IMR-90 (cell line): ENCODE results near the gene TRIM46. TPM values are rescaled to one million over a fixed set of nuclear protein-coding genes. Genes with fewer than 3 reads are reported as not detected.

ENCODE experiments used
- ATAC-seq: fragments of 200-7000 bp; cut with Tn5 transposase; 2 replicates; pipeline ENCODE4 v1.9.1; 2020; ENCODE audit warnings: low read depth, mild to moderate bottlenecking, moderate library complexity
- BruUV-seq: library from RNA; stranded (reverse); fragments of 400-500 nt; replicated peaks from 2 replicates; lab custom pipeline; 2021; lab: Mats Ljungman, UMichigan
- CTCF ChIA-PET: fragments of 300-600 bp; formaldehyde crosslinking; extraction: SDS; loops from one replicate; lab custom pipeline; 2021; ENCODE audit warnings: antibody characterized with exemption; lab: Yijun Ruan, JAX
- POLR2A ChIA-PET: fragments of 300-600 bp; sonication (Branson Sonifier 250); formaldehyde crosslinking; loops from one replicate; lab custom pipeline; 2022; ENCODE audit warnings: antibody characterized with exemption; ENCODE audit not compliant: unreplicated experiment; lab: Charles Lee
- DNase-seq: peaks from one replicate; pipeline ENCODE4 v3.0.0; 2013
- H2AFZ ChIP-seq: replicated peaks from 2 replicates; pipeline ENCODE3; 2013; ENCODE audit warnings: low read length, mild to moderate bottlenecking; ENCODE audit not compliant: poor library complexity
- H2AK5ac ChIP-seq: 2 replicates; pipeline ENCODE4 v1.6.1; 2013; ENCODE audit warnings: low read depth, low read length, inconsistent platforms
- H2AK9ac ChIP-seq: replicated peaks from 2 replicates; pipeline ENCODE3; 2013; ENCODE audit warnings: mild to moderate bottlenecking, low read depth, low read length, moderate library complexity; ENCODE audit not compliant: poor library complexity
- H2BK120ac ChIP-seq: 2 replicates; pipeline ENCODE4 v1.6.1; 2013; ENCODE audit warnings: low read depth, low read length, inconsistent platforms
- H2BK15ac ChIP-seq: 3 replicates; pipeline ENCODE4 v1.6.1; 2013; ENCODE audit warnings: low read depth, low read length, inconsistent platforms
- H2BK20ac ChIP-seq: 2 replicates; pipeline ENCODE4 v1.6.1; 2013; ENCODE audit warnings: low read depth, mild to moderate bottlenecking, inconsistent platforms, low read length, moderate library complexity
- H2BK5ac ChIP-seq: 2 replicates; pipeline ENCODE4 v1.6.1; 2013; ENCODE audit warnings: mild to moderate bottlenecking, low read depth, low read length, inconsistent platforms; ENCODE audit not compliant: poor library complexity, severe bottlenecking
- H3K14ac ChIP-seq: replicated peaks from 2 replicates; pipeline ENCODE4 v1.6.1; 2013; ENCODE audit warnings: low read depth, low read length, inconsistent platforms
- H3K18ac ChIP-seq: 2 replicates; pipeline ENCODE4 v1.6.1; 2013; ENCODE audit warnings: low read depth, low read length, control low read depth
- H3K23ac ChIP-seq: 2 replicates; pipeline ENCODE4 v1.6.1; 2013; ENCODE audit warnings: low read depth, low read length, inconsistent platforms
- H3K27ac ChIP-seq: 2 replicates; pipeline ENCODE4 v1.5.1; 2013; ENCODE audit warnings: mild to moderate bottlenecking, control low read depth, low read length; ENCODE audit not compliant: insufficient read depth
- H3K27me3 ChIP-seq: 2 replicates; pipeline ENCODE4 v1.6.1; 2013; ENCODE audit warnings: low read length; ENCODE audit not compliant: control insufficient read depth, insufficient read depth
- H3K36me3 ChIP-seq: 2 replicates; pipeline ENCODE4 v1.6.1; 2013; ENCODE audit warnings: low read length, mixed read lengths; ENCODE audit not compliant: control insufficient read depth, insufficient read depth
- H3K4ac ChIP-seq: 2 replicates; pipeline ENCODE4 v1.6.1; 2013; ENCODE audit warnings: low read depth, low read length, inconsistent platforms
- H3K4me1 ChIP-seq: 2 replicates; pipeline ENCODE4 v1.6.1; 2013; ENCODE audit warnings: low read length, mixed read lengths; ENCODE audit not compliant: control insufficient read depth, insufficient read depth
- H3K4me2 ChIP-seq: 2 replicates; pipeline ENCODE4 v1.6.1; 2013; ENCODE audit warnings: low read depth, mild to moderate bottlenecking, control low read depth, low read length, moderate library complexity
- H3K4me3 ChIP-seq: 2 replicates; pipeline ENCODE4 v1.5.1; 2013; ENCODE audit warnings: low read depth, mild to moderate bottlenecking, control low read depth, low read length, moderate library complexity; ENCODE audit not compliant: insufficient read depth
- H3K56ac ChIP-seq: 2 replicates; pipeline ENCODE4 v1.6.1; 2013; ENCODE audit warnings: low read length, inconsistent platforms; ENCODE audit not compliant: insufficient read depth; ENCODE audit errors: extremely low read depth
- H3K79me1 ChIP-seq, 2 experiments: 2 replicates each; pipeline ENCODE4 v1.6.1; 2013; ENCODE audit warnings: low read length in 2 of 2, inconsistent platforms in 1 of 2, low read depth in 1 of 2
- H3K9ac ChIP-seq: 2 replicates; pipeline ENCODE4 v1.6.1; 2013; ENCODE audit warnings: low read depth, low read length, control low read depth
- H3K9me1 ChIP-seq: 2 replicates; pipeline ENCODE4 v1.6.1; 2013; ENCODE audit warnings: low read length, inconsistent platforms; ENCODE audit not compliant: insufficient read depth
- H3K9me3 ChIP-seq: 2 replicates; pipeline ENCODE4 v1.6.1; 2013; ENCODE audit warnings: low read length; ENCODE audit not compliant: control insufficient read depth, insufficient read depth
- H4K20me1 ChIP-seq: 2 replicates; pipeline ENCODE4 v1.6.1; 2013; ENCODE audit warnings: low read length, inconsistent platforms; ENCODE audit not compliant: insufficient read depth
- H4K5ac ChIP-seq: 2 replicates; pipeline ENCODE4 v1.6.1; 2013; ENCODE audit warnings: mild to moderate bottlenecking, low read depth, low read length, control low read depth
- H4K8ac ChIP-seq, 2 experiments: 2 replicates each; pipeline ENCODE4 v1.6.1; 2013; ENCODE audit warnings: low read depth in 2 of 2, low read length in 2 of 2, control low read depth in 1 of 2, inconsistent platforms in 1 of 2
- H4K91ac ChIP-seq: 2 replicates; pipeline ENCODE4 v1.6.1; 2013; ENCODE audit warnings: low read depth, low read length, inconsistent platforms; ENCODE audit not compliant: insufficient read depth
- BHLHE40 ChIP-seq: fragments of 150-350 bp; IDR thresholded peaks from 2 replicates; pipeline ENCODE4 v1.6.1; 2016; ENCODE audit warnings: mild to moderate bottlenecking, low read depth, low read length
- CEBPB ChIP-seq: IDR thresholded peaks from 2 replicates; pipeline ENCODE4 v1.6.1; 2012; ENCODE audit warnings: low read depth, low read length, improper control_type of control experiment
- CTCF ChIP-seq: conservative IDR thresholded peaks from 2 replicates; pipeline ENCODE4 v1.5.1; 2012; ENCODE audit warnings: mild to moderate bottlenecking, low read depth, low read length, improper control_type of control experiment
- MAZ ChIP-seq: IDR thresholded peaks from 2 replicates; pipeline ENCODE4 v1.6.1; 2012; ENCODE audit warnings: low read depth, mild to moderate bottlenecking, low read length, improper control_type of control experiment, moderate library complexity, borderline replicate concordance
- POLR2A ChIP-seq: IDR thresholded peaks from 2 replicates; pipeline ENCODE4 v1.6.1; 2012; ENCODE audit warnings: mild to moderate bottlenecking, low read depth, low read length
- RAD21 ChIP-seq: IDR thresholded peaks from 2 replicates; pipeline ENCODE4 v1.6.1; 2012; ENCODE audit warnings: low read length, improper control_type of control experiment
- RCOR1 ChIP-seq: IDR thresholded peaks from 2 replicates; pipeline ENCODE4 v1.6.1; 2012; ENCODE audit warnings: mild to moderate bottlenecking, low read length, improper control_type of control experiment; ENCODE audit not compliant: insufficient replicate concordance
- RFX5 ChIP-seq: IDR thresholded peaks from 2 replicates; pipeline ENCODE4 v1.8.0; 2012; ENCODE audit warnings: low read depth, mild to moderate bottlenecking, low read length, moderate library complexity
- SMC3 ChIP-seq: fragments of 150-350 bp; IDR thresholded peaks from 2 replicates; pipeline ENCODE4 v1.6.1; 2016; ENCODE audit warnings: low read depth, mild to moderate bottlenecking, antibody characterized with exemption, low read length, moderate library complexity
- WGBS, 2 experiments: methylation state at CpG; one replicate each; pipeline versions ENCODE4 v1.1.5 to v1.1.7; 2013; ENCODE audit warnings: missing lambda C conversion rate in 2 of 2; ENCODE audit not compliant: insufficient read length in 1 of 2; ENCODE audit errors: extremely low coverage in 2 of 2; 5-methylcytosine and 5-hydroxymethylcytosine counted together
- dilution Hi-C: fragments of 300-500 bp; cut with HindIII; formaldehyde crosslinking; loops from one replicate; pipeline ENCODE4 v1.14.3; 2018; ENCODE audit warnings: low sequenced_read_pairs; ENCODE audit not compliant: unreplicated experiment
- in situ Hi-C: fragments of 300-500 bp; cut with MboI; formaldehyde crosslinking; loops from 3 replicates; pipeline ENCODE4 v1.14.3; 2019; ENCODE audit warnings: low sequenced_read_pairs, inconsistent platforms, mixed read lengths
- intact Hi-C: fragments of 100-400 bp; cut with micrococcal nuclease; formaldehyde crosslinking; loops from 2 replicates; pipeline ENCODE4 v1.10.0; 2022
- polyA plus RNA-seq, 3 experiments: library from polyadenylated mRNA; depleted of rRNA; stranded (reverse); fragments of >200 nt; gene quantifications; 2 replicates each; pipeline ENCODE4 v1.2.3, GENCODE V29; 2012; ENCODE audit warnings: low replicate concordance in 1 of 3
- total RNA-seq: library from RNA; depleted of rRNA; stranded (reverse); fragments of >200 nt; gene quantifications from 2 replicates; pipeline ENCODE4 v1.2.3, GENCODE V29; 2012

The TRIM46 gene
- total and polyA plus RNA-seq, 2 of the 4 experiments (the other 2 are of a cell fraction), result 2.3 to 6.2 TPM

- CTCF ChIA-PET, result interaction anchor here (0.6 to 1.6 kb wide), 8 partner anchors 21 to 704 kb away, joined by 3 to 19 read pairs (median 6); partner anchors contain the start of genes CLK2, PBXIP1 and THBS3
- Histone ChIP-seq H2BK5ac (peak within 1 kb of the TSS; percentile 86), H2BK120ac (peak within 1 kb of the TSS; percentile 37), H3K4me2 (peak within 1 kb of the TSS; percentile 94), H2BK15ac (no peak within 1 kb of the TSS; the same call in 2 of the 3 replicates), H3K4me3 (peak within 1 kb of the TSS; percentile 81), H3K9me1 (peaks cover 2% of the 10 kb centered on the region; the same call in 1 of the 2 replicates), H3K9me3 (no peaks in the 10 kb centered on the region), H3K79me1 (peaks cover 0 to 46% of the 10 kb centered on the region in 2 experiments), H4K91ac (peak within 1 kb of the TSS; percentile 83), H3K56ac (peak within 1 kb of the TSS; percentile 76), H3K36me3 (peaks cover 28% of the 10 kb centered on the region), H3K14ac (peak within 1 kb of the TSS; percentile 82), H2AFZ (peak within 1 kb of the TSS; percentile 96), H3K4me1 (peaks cover 3% of the 10 kb centered on the region), H3K18ac (peak within 1 kb of the TSS; percentile 38), H2BK20ac (no peak within 1 kb of the TSS), H4K5ac (peak within 1 kb of the TSS; percentile 92), H4K20me1 (no peaks in the 10 kb centered on the region), H3K27me3 (no peaks in the 10 kb centered on the region), H4K8ac (peak within 1 kb of the TSS; percentile 34 to 98), H3K27ac (peak within 1 kb of the TSS; percentile 93), H2AK5ac (peak within 1 kb of the TSS; percentile 87), H3K23ac (peak within 1 kb of the TSS; percentile 66; the same call in 1 of the 2 replicates), H3K9ac (peak within 1 kb of the TSS; percentile 94), H2AK9ac (peak within 1 kb of the TSS; percentile 93), H3K4ac (peak within 1 kb of the TSS; percentile 92)
- intact Hi-C loops (loop anchor here (10.0 kb wide), 2 partner anchors 198 to 422 kb away; partner anchors contain the start of genes CKS1B and SHC1), dilution Hi-C loops (no loop called here), in situ Hi-C loops (no loop called here)
- no TSS peak for BruUV-seq
- 0% methylated on average over 19 of the region's 57 CpGs; no CpG with 5 or more reads in 1 of the 2 experiments for WGBS, 2 experiments
- TF ChIP-seq RFX5, result no peak
- TF ChIP-seq RAD21, result peak; percentile 49
- TF ChIP-seq BHLHE40, result no peak
- peak; percentile 85 for TF ChIP-seq RCOR1
- peak; percentile 21; the same call in 1 of the 2 replicates for TF ChIP-seq SMC3
- TF ChIP-seq CEBPB, result peak; percentile 54
- peak; percentile 85; the same call in 1 of the 2 replicates for TF ChIP-seq MAZ
- TF ChIP-seq POLR2A, result peak; percentile 87
- peak; percentile 97 for TF ChIP-seq CTCF
- DNase-seq (peak; percentile 95), ATAC-seq (peak; percentile 80)
- POLR2A ChIA-PET, result interaction anchor here (0.9 to 1.0 kb wide), 2 partner anchors 21 to 52 kb away, joined by 3 to 4 read pairs; no protein-coding TSS in a partner anchor
Measured at GRCh38 chr1:155172732-155173477, 744 bp upstream of the TRIM46 start, which contains the start of gene KRTCAP2. TSS of gene KRTCAP2 (minus strand) at chr1:155173304. CDS start at chr1:155173224, 80 bp downstream.
